Stomach (tissue), 4 donors: ENCODE measurements around the gene JAG2.

Source experiments
- CTCF ChIP-seq, 7 experiments: fragments of 450-650 bp in 4 of 7; fragments of 200-600 bp in 3 of 7; sonication (generic) in 3 of 7; IDR thresholded peaks; one replicate each; pipeline ENCODE4 v1.5.1; 2016 to 2019; ENCODE audit warnings: antibody characterized with exemption in 7 of 7, control low read depth in 2 of 7, mild to moderate bottlenecking in 1 of 7
- EP300 ChIP-seq: sonication (generic); formaldehyde crosslinking; IDR thresholded peaks from one replicate; pipeline ENCODE4 v1.6.1; 2017; ENCODE audit warnings: antibody characterized with exemption
- POLR2A ChIP-seq, 4 donors: fragments of 450-650 bp; IDR thresholded peaks; one replicate each; pipeline ENCODE4 v1.6.1; 2016; ENCODE audit warnings: antibody characterized with exemption in 4 of 4, control low read depth in 2 of 4, mild to moderate bottlenecking in 1 of 4, moderate library complexity in 1 of 4
- POLR2AphosphoS5 ChIP-seq, 3 donors: sonication (generic); formaldehyde crosslinking; IDR thresholded peaks; one replicate each; pipeline ENCODE4 v1.6.1; 2016; ENCODE audit warnings: antibody characterized with exemption in 3 of 3

GRCh38 chr14:105123064-105123665, 45.4 kb downstream of the JAG2 start:
- TF ChIP-seq POLR2A (IDR thresholded peaks at IDR 0.05) (no peak), CTCF (IDR thresholded peaks at IDR 0.05) (no peak), POLR2AphosphoS5 (IDR thresholded peaks at IDR 0.05) (no peak), EP300 (no peak)
